GM12891 (cell line): ENCODE results near the gene COLGALT1.

Experiments used
- POLR2A ChIP-seq: IDR thresholded peaks from 2 replicates; pipeline ENCODE4 v1.6.1; 2011; ENCODE audit warnings: low read depth, low read length, control low read depth
- POLR2AphosphoS5 ChIP-seq: IDR thresholded peaks from 2 replicates; pipeline ENCODE4 v1.6.1; 2011; ENCODE audit warnings: low read depth, low read length, control low read depth
- POU2F2 ChIP-seq: IDR thresholded peaks from 2 replicates; pipeline ENCODE4 v1.6.1; 2011; ENCODE audit warnings: low read depth, mild to moderate bottlenecking, control low read depth, low read length, moderate library complexity
- SPI1 ChIP-seq: IDR thresholded peaks from 2 replicates; pipeline ENCODE4 v1.6.1; 2011; ENCODE audit warnings: low read depth, low read length, control low read depth
- TAF1 ChIP-seq: IDR thresholded peaks from 2 replicates; pipeline ENCODE4 v1.6.1; 2011; ENCODE audit warnings: low read depth, low read length, control low read depth

GRCh38 chr19:17560205-17560595, 4.8 kb downstream of the COLGALT1 start:
- TF ChIP-seq TAF1 (no peak), POLR2A (no peak), POLR2AphosphoS5 (no peak), SPI1 (no peak), POU2F2 (no peak)
